HepG2 (cell line): ENCODE data around the gene CD79A. TPM values are rescaled to one million over a fixed set of nuclear protein-coding genes. Genes with fewer than 3 reads are reported as not detected.

ENCODE experiments used
- FOSL1 ChIP-seq: sonication (generic); formaldehyde crosslinking; IDR thresholded peaks from 2 replicates; pipeline ENCODE4 v1.9.0; 2021; ENCODE audit warnings: missing genetic modification reagents, borderline replicate concordance
- HDAC6 ChIP-seq: fragments of 200-600 bp; sonication (generic); IDR thresholded peaks from 2 replicates; pipeline ENCODE4 v1.7.0; 2017; ENCODE audit warnings: mild to moderate bottlenecking, antibody characterized with exemption, low read length, low read depth
- IRX3 ChIP-seq: sonication (generic); formaldehyde crosslinking; IDR thresholded peaks from 2 replicates; pipeline ENCODE4 v1.8.1; 2023; ENCODE audit warnings: mild to moderate bottlenecking, low read depth, missing genetic modification reagents, borderline replicate concordance
- ZNF143 ChIP-seq: sonication (generic); formaldehyde crosslinking; IDR thresholded peaks from 2 replicates; pipeline ENCODE4 v1.4.0; 2020; ENCODE audit warnings: missing genetic modification reagents
- polyA plus RNA-seq, 8 experiments: library from polyadenylated mRNA; depleted of rRNA in 3 of 8; stranded (reverse) in 7 of 8; unstranded in 1 of 8; fragments of >200 nt; fragmentation: Illumina TruSeq in 4 of 8; extraction: Trizol in 4 of 8; gene quantifications; 2 replicates each; pipeline versions ENCODE4 v1.2.1 to v1.2.3, GENCODE V29; 2011 to 2016; ENCODE audit warnings: low read depth in 4 of 8, missing spikeins in 1 of 8, mixed read lengths in 1 of 8; ENCODE audit not compliant: insufficient read depth in 1 of 8
- total RNA-seq, 5 experiments: library from RNA; depleted of rRNA; stranded (reverse); fragments of >200 nt; fragmentation: Illumina TruSeq; extraction: Trizol; gene quantifications; 2 replicates each; pipeline ENCODE4 v1.2.3, GENCODE V29; 2016; ENCODE audit warnings: low read depth in 1 of 5
- TF ChIP-seq, protein P1 (sequence below): sonication (generic); formaldehyde crosslinking; IDR thresholded peaks from 2 replicates; pipeline ENCODE4 v1.5.1; 2020; ENCODE audit warnings: missing genetic modification reagents, mild to moderate bottlenecking, borderline replicate concordance
- TF ChIP-seq, protein P2 (sequence below), 2 experiments: sonication (generic) in 1 of 2; formaldehyde crosslinking in 1 of 2; IDR thresholded peaks; 2 replicates each; pipeline versions ENCODE4 v1.4.0 to v1.6.1; 2018 to 2020; ENCODE audit warnings: missing genetic modification reagents in 2 of 2, borderline replicate concordance in 1 of 2, low read depth in 1 of 2, mild to moderate bottlenecking in 1 of 2, missing biosample characterization in 1 of 2
- TF ChIP-seq, protein P3 (sequence below): sonication (generic); formaldehyde crosslinking; IDR thresholded peaks from 2 replicates; pipeline ENCODE4 v1.5.0; 2020; ENCODE audit warnings: mild to moderate bottlenecking, missing genetic modification reagents, borderline replicate concordance
- TF ChIP-seq, protein P4 (sequence below): sonication (generic); formaldehyde crosslinking; IDR thresholded peaks from 2 replicates; pipeline ENCODE4 v1.9.0; 2021; ENCODE audit warnings: missing genetic modification reagents, borderline replicate concordance
- TF ChIP-seq, protein P5 (sequence below): sonication (generic); formaldehyde crosslinking; IDR thresholded peaks from 2 replicates; pipeline ENCODE4 v1.4.0; 2020; ENCODE audit warnings: missing genetic modification reagents, borderline replicate concordance
- TF ChIP-seq, protein P6 (sequence below): sonication (generic); formaldehyde crosslinking; IDR thresholded peaks from 2 replicates; pipeline ENCODE4 v1.4.0; 2020; ENCODE audit warnings: missing genetic modification reagents, borderline replicate concordance

CD79A gene
- total and polyA plus RNA-seq, 2 of the 13 experiments (the other 11 are each of a cell fraction or from before 2014, with no cell fraction given) = 0.24 to 0.33 TPM

DNA sequence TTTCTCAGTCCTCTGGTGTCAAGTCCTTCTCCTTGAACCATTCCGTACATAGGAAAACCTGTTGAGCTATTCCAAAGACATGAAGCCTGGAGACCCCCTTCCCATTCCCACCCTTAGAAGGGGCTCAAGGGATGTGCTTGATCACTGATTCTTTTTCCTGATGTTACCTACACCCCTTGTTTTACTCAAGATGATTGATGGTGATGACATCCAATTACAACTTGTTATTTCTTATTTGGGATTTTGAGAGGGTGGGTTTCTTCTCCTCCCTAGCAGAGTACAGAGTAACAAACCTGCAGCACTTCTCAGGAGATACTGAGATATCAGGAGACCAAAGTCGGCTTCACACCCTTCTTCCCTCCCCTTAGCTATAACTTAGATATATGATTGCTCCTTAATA is 23.7 kb upstream of the CD79A start (continued):
- TF ChIP-seq, protein P1, sequence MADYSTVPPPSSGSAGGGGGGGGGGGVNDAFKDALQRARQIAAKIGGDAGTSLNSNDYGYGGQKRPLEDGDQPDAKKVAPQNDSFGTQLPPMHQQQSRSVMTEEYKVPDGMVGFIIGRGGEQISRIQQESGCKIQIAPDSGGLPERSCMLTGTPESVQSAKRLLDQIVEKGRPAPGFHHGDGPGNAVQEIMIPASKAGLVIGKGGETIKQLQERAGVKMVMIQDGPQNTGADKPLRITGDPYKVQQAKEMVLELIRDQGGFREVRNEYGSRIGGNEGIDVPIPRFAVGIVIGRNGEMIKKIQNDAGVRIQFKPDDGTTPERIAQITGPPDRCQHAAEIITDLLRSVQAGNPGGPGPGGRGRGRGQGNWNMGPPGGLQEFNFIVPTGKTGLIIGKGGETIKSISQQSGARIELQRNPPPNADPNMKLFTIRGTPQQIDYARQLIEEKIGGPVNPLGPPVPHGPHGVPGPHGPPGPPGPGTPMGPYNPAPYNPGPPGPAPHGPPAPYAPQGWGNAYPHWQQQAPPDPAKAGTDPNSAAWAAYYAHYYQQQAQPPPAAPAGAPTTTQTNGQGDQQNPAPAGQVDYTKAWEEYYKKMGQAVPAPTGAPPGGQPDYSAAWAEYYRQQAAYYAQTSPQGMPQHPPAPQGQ = no peak
- TF ChIP-seq, protein P2, sequence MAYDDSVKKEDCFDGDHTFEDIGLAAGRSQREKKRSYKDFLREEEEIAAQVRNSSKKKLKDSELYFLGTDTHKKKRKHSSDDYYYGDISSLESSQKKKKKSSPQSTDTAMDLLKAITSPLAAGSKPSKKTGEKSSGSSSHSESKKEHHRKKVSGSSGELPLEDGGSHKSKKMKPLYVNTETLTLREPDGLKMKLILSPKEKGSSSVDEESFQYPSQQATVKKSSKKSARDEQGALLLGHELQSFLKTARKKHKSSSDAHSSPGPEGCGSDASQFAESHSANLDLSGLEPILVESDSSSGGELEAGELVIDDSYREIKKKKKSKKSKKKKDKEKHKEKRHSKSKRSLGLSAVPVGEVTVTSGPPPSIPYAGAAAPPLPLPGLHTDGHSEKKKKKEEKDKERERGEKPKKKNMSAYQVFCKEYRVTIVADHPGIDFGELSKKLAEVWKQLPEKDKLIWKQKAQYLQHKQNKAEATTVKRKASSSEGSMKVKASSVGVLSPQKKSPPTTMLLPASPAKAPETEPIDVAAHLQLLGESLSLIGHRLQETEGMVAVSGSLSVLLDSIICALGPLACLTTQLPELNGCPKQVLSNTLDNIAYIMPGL (CRISPR knock-in tag; IDR thresholded peaks at IDR 0.05; ENCODE audit: borderline replicate concordance in 1 of 2, low read depth in 1 of 2) = no peak
- TF ChIP-seq IRX3 (CRISPR knock-in tag) (no peak), ZNF143 (CRISPR knock-in tag) (no peak), FOSL1 (no peak), HDAC6 (no peak)
- TF ChIP-seq, protein P3, sequence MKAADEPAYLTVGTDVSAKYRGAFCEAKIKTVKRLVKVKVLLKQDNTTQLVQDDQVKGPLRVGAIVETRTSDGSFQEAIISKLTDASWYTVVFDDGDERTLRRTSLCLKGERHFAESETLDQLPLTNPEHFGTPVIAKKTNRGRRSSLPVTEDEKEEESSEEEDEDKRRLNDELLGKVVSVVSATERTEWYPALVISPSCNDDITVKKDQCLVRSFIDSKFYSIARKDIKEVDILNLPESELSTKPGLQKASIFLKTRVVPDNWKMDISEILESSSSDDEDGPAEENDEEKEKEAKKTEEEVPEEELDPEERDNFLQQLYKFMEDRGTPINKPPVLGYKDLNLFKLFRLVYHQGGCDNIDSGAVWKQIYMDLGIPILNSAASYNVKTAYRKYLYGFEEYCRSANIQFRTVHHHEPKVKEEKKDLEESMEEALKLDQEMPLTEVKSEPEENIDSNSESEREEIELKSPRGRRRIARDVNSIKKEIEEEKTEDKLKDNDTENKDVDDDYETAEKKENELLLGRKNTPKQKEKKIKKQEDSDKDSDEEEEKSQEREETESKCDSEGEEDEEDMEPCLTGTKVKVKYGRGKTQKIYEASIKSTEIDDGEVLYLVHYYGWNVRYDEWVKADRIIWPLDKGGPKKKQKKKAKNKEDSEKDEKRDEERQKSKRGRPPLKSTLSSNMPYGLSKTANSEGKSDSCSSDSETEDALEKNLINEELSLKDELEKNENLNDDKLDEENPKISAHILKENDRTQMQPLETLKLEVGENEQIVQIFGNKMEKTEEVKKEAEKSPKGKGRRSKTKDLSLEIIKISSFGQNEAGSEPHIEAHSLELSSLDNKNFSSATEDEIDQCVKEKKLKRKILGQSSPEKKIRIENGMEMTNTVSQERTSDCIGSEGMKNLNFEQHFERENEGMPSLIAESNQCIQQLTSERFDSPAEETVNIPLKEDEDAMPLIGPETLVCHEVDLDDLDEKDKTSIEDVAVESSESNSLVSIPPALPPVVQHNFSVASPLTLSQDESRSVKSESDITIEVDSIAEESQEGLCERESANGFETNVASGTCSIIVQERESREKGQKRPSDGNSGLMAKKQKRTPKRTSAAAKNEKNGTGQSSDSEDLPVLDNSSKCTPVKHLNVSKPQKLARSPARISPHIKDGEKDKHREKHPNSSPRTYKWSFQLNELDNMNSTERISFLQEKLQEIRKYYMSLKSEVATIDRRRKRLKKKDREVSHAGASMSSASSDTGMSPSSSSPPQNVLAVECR (CRISPR knock-in tag) = no peak
- TF ChIP-seq, protein P4, sequence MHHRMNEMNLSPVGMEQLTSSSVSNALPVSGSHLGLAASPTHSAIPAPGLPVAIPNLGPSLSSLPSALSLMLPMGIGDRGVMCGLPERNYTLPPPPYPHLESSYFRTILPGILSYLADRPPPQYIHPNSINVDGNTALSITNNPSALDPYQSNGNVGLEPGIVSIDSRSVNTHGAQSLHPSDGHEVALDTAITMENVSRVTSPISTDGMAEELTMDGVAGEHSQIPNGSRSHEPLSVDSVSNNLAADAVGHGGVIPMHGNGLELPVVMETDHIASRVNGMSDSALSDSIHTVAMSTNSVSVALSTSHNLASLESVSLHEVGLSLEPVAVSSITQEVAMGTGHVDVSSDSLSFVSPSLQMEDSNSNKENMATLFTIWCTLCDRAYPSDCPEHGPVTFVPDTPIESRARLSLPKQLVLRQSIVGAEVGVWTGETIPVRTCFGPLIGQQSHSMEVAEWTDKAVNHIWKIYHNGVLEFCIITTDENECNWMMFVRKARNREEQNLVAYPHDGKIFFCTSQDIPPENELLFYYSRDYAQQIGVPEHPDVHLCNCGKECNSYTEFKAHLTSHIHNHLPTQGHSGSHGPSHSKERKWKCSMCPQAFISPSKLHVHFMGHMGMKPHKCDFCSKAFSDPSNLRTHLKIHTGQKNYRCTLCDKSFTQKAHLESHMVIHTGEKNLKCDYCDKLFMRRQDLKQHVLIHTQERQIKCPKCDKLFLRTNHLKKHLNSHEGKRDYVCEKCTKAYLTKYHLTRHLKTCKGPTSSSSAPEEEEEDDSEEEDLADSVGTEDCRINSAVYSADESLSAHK = no peak
- TF ChIP-seq, protein P5, sequence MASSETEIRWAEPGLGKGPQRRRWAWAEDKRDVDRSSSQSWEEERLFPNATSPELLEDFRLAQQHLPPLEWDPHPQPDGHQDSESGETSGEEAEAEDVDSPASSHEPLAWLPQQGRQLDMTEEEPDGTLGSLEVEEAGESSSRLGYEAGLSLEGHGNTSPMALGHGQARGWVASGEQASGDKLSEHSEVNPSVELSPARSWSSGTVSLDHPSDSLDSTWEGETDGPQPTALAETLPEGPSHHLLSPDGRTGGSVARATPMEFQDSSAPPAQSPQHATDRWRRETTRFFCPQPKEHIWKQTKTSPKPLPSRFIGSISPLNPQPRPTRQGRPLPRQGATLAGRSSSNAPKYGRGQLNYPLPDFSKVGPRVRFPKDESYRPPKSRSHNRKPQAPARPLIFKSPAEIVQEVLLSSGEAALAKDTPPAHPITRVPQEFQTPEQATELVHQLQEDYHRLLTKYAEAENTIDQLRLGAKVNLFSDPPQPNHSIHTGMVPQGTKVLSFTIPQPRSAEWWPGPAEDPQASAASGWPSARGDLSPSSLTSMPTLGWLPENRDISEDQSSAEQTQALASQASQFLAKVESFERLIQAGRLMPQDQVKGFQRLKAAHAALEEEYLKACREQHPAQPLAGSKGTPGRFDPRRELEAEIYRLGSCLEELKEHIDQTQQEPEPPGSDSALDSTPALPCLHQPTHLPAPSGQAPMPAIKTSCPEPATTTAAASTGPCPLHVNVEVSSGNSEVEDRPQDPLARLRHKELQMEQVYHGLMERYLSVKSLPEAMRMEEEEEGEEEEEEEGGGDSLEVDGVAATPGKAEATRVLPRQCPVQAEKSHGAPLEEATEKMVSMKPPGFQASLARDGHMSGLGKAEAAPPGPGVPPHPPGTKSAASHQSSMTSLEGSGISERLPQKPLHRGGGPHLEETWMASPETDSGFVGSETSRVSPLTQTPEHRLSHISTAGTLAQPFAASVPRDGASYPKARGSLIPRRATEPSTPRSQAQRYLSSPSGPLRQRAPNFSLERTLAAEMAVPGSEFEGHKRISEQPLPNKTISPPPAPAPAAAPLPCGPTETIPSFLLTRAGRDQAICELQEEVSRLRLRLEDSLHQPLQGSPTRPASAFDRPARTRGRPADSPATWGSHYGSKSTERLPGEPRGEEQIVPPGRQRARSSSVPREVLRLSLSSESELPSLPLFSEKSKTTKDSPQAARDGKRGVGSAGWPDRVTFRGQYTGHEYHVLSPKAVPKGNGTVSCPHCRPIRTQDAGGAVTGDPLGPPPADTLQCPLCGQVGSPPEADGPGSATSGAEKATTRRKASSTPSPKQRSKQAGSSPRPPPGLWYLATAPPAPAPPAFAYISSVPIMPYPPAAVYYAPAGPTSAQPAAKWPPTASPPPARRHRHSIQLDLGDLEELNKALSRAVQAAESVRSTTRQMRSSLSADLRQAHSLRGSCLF (CRISPR knock-in tag) = no peak
- TF ChIP-seq, protein P6, sequence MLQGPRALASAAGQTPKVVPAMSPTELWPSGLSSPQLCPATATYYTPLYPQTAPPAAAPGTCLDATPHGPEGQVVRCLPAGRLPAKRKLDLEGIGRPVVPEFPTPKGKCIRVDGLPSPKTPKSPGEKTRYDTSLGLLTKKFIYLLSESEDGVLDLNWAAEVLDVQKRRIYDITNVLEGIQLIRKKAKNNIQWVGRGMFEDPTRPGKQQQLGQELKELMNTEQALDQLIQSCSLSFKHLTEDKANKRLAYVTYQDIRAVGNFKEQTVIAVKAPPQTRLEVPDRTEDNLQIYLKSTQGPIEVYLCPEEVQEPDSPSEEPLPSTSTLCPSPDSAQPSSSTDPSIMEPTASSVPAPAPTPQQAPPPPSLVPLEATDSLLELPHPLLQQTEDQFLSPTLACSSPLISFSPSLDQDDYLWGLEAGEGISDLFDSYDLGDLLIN = no peak
- TF ChIP-seq, all 625 proteins: peak for 0
